ENCODE measurements around the gene ASTE1. TPM values are rescaled to one million over a fixed set of nuclear protein-coding genes. Genes with fewer than 3 reads are reported as not detected.

ASTE1 gene
- total RNA-seq, 2 experiments from 2014 or later = 11.7 to 14.2 TPM

DNA sequence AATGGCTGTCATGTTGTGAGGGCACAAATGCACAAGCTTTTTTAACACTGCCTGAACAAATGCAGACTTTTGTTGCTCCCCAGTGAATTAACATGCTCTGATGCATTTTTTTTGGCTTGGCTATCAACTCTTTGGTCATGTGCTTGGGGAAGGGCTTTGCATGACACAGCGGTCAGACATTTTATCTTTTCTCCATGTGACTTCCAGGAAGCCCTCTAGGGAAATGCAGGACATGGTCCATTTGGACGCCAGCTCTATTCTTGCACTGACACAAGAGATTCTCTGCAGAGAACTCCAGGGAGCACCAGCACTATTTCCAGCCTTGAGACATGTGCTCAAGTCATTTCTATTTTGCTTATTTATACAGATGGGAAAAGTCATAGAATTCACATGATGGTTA, 46.2 kb upstream of the ASTE1 start:
- no peaks in the 10 kb centered on the region for H3K36me3 ChIP-seq (ENCODE audit: insufficient read depth, low read length)
- no TSS peak for BruUV-seq (replicated peaks)
- H2AFZ ChIP-seq (ENCODE audit: low read length) = no peak overlapping the region
- no peak overlapping the region for H3K27ac ChIP-seq (ENCODE audit: low read depth, low read length, poor library complexity, severe bottlenecking)
- no peak overlapping the region for H3K4me3 ChIP-seq (ENCODE audit: low read depth, low read length, poor library complexity, severe bottlenecking)
- no peak for DNase-seq (ENCODE audit: low spot score)
- no peaks in the 10 kb centered on the region for H4K20me1 ChIP-seq (ENCODE audit: insufficient read depth, low read length)
- H3K9me2 ChIP-seq (ENCODE audit: insufficient read depth, low read length) = no peaks in the 10 kb centered on the region
- intact Hi-C loops (cut with micrococcal nuclease; ENCODE audit: unreplicated experiment) = no loop called here
- no peak for TF ChIP-seq EZH2phosphoT487 (IDR thresholded peaks at IDR 0.05; ENCODE audit: borderline replicate concordance, low read depth, low read length)
- TF ChIP-seq, protein P1, sequence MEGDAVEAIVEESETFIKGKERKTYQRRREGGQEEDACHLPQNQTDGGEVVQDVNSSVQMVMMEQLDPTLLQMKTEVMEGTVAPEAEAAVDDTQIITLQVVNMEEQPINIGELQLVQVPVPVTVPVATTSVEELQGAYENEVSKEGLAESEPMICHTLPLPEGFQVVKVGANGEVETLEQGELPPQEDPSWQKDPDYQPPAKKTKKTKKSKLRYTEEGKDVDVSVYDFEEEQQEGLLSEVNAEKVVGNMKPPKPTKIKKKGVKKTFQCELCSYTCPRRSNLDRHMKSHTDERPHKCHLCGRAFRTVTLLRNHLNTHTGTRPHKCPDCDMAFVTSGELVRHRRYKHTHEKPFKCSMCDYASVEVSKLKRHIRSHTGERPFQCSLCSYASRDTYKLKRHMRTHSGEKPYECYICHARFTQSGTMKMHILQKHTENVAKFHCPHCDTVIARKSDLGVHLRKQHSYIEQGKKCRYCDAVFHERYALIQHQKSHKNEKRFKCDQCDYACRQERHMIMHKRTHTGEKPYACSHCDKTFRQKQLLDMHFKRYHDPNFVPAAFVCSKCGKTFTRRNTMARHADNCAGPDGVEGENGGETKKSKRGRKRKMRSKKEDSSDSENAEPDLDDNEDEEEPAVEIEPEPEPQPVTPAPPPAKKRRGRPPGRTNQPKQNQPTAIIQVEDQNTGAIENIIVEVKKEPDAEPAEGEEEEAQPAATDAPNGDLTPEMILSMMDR (conservative IDR thresholded peaks at IDR 0.05; ENCODE audit: low read length) = no peak
- H3K9me3 ChIP-seq (ENCODE audit: low read length) = no peaks in the 10 kb centered on the region
- POLR2A ChIA-PET = no interaction called here
- CTCF ChIA-PET (ENCODE audit: unreplicated experiment) = no interaction called here
- no peaks in the 10 kb centered on the region for H3K4me1 ChIP-seq (ENCODE audit: insufficient read depth, low read length, poor library complexity, severe bottlenecking)
- H3K4me2 ChIP-seq (ENCODE audit: low read length) = no peak overlapping the region
- no peaks in the 10 kb centered on the region for H3K79me2 ChIP-seq (ENCODE audit: insufficient read depth, low read depth, low read length)

DNA sequence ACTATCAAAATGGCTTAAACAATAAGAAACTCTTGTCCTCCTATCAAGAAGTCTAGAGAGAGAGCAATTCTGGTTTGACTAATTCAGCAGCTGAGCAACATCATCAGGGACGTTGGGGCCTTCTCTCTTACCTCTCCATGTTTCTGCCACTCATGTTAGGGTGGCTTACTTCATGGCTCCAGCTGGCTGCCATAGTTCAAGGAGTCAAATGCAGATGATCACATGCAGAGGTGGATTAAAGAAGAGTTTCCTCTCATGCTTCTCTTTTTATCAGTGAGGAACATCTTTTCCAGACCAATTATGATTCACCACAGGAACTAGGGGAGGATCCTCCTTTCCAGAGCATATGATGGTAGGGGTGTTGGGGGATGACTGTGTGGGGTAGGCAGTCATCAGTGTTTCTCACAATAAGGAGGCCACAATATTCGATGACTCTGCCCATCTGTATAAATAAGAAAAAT, 45.5 kb upstream of the ASTE1 start:
- CTCF ChIA-PET (ENCODE audit: unreplicated experiment) = no interaction called here

DNA sequence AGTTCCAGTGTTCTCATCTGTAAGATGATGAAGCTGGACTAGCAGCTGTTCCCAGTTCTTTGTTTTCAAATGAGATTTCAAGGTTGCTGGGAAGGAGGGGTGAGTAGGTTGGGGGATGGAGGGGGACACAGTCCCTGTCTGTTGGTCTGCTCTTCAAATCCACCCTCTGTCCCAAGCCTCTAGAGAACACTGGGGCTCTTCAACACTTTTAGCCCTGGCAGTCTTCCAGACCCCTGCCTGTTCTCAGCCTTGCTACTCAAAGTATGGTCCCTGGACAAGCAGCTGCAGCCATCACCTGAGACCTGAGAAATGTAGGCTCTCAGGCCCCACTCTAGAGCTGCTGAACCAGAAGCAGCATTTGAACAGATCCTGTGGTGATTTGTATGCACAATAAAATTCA, 41.4 kb upstream of the ASTE1 start:
- no peak overlapping the region for H3K4me3 ChIP-seq (ENCODE audit: low read depth, low read length, poor library complexity, severe bottlenecking)
- no peaks in the 10 kb centered on the region for H4K20me1 ChIP-seq (ENCODE audit: insufficient read depth, low read length)
- no peaks in the 10 kb centered on the region for H3K9me3 ChIP-seq (ENCODE audit: low read length)
- no peak overlapping the region for H3K27ac ChIP-seq (ENCODE audit: low read depth, low read length, poor library complexity, severe bottlenecking)
- CTCF ChIA-PET (ENCODE audit: unreplicated experiment) = no interaction called here
- H3K4me1 ChIP-seq (ENCODE audit: insufficient read depth, low read length, poor library complexity, severe bottlenecking) = no peaks in the 10 kb centered on the region
- no peaks in the 10 kb centered on the region for H3K79me2 ChIP-seq (ENCODE audit: insufficient read depth, low read depth, low read length)
- no TSS peak for BruUV-seq (replicated peaks)
- H3K9me2 ChIP-seq (ENCODE audit: insufficient read depth, low read length) = no peaks in the 10 kb centered on the region
- no peak for TF ChIP-seq EZH2phosphoT487 (IDR thresholded peaks at IDR 0.05; ENCODE audit: borderline replicate concordance, low read depth, low read length)
- TF ChIP-seq, protein P1 (conservative IDR thresholded peaks at IDR 0.05; ENCODE audit: low read length) = no peak
- intact Hi-C loops (cut with micrococcal nuclease; ENCODE audit: unreplicated experiment) = no loop called here
- no peak overlapping the region for H2AFZ ChIP-seq (ENCODE audit: low read length)
- POLR2A ChIA-PET = no interaction called here
- H3K4me2 ChIP-seq (ENCODE audit: low read length) = no peak overlapping the region
- no peak for DNase-seq (ENCODE audit: low spot score)
- no peaks in the 10 kb centered on the region for H3K36me3 ChIP-seq (ENCODE audit: insufficient read depth, low read length)

More for the DNA sequence above, 45.5 kb upstream of the ASTE1 start:
- Histone ChIP-seq H3K4me1 (ENCODE audit: insufficient read depth, low read length, poor library complexity, severe bottlenecking) (no peaks in the 10 kb centered on the region), H4K20me1 (ENCODE audit: insufficient read depth, low read length) (no peaks in the 10 kb centered on the region), H3K4me3 (ENCODE audit: low read depth, low read length, poor library complexity, severe bottlenecking) (no peak overlapping the region), H3K9me2 (ENCODE audit: insufficient read depth, low read length) (no peaks in the 10 kb centered on the region), H3K4me2 (ENCODE audit: low read length) (no peak overlapping the region), H3K9me3 (ENCODE audit: low read length) (no peaks in the 10 kb centered on the region), H3K36me3 (ENCODE audit: insufficient read depth, low read length) (no peaks in the 10 kb centered on the region), H3K79me2 (ENCODE audit: insufficient read depth, low read depth, low read length) (no peaks in the 10 kb centered on the region), H2AFZ (ENCODE audit: low read length) (no peak overlapping the region), H3K27ac (ENCODE audit: low read depth, low read length, poor library complexity, severe bottlenecking) (no peak overlapping the region)
- no peak for DNase-seq (ENCODE audit: low spot score)
- POLR2A ChIA-PET = no interaction called here
- intact Hi-C loops (cut with micrococcal nuclease; ENCODE audit: unreplicated experiment) = no loop called here
- no peak for TF ChIP-seq EZH2phosphoT487 (IDR thresholded peaks at IDR 0.05; ENCODE audit: borderline replicate concordance, low read depth, low read length)
- TF ChIP-seq, protein P1 (conservative IDR thresholded peaks at IDR 0.05; ENCODE audit: low read length) = no peak
- no TSS peak for BruUV-seq (replicated peaks)
